ENCODE results near the gene HOXB3.

The HOXB3 gene

GRCh38 chr17:48565022-48565554, 25.0 kb downstream of the HOXB3 start:
- no peak for TF ChIP-seq ZFX (IDR thresholded peaks at IDR 0.05; ENCODE audit: borderline replicate concordance)
- no peak for TF ChIP-seq CTCF (IDR thresholded peaks at IDR 0.05)

GRCh38 chr17:48564188-48565021, 25.6 kb downstream of the HOXB3 start:
- no peak overlapping the region for H3K27ac ChIP-seq
- TF ChIP-seq ZFX (IDR thresholded peaks at IDR 0.05; ENCODE audit: borderline replicate concordance) (no peak), CTCF (IDR thresholded peaks at IDR 0.05) (no peak)

More at GRCh38 chr17:48565022-48565554, 25.0 kb downstream of the HOXB3 start:
- no peak overlapping the region for H3K27ac ChIP-seq

- TF ChIP-seq ZFX (IDR thresholded peaks at IDR 0.05; ENCODE audit: borderline replicate concordance) (no peak), CTCF (IDR thresholded peaks at IDR 0.05) (no peak)
- H3K27ac ChIP-seq, result no peak overlapping the region
Measured at GRCh38 chr17:48563867-48564187, 26.2 kb downstream of the HOXB3 start.

- no peak for TF ChIP-seq CTCF (IDR thresholded peaks at IDR 0.05)
- TF ChIP-seq ZFX (IDR thresholded peaks at IDR 0.05; ENCODE audit: borderline replicate concordance), result no peak
- no peak overlapping the region for H3K27ac ChIP-seq
Measured at GRCh38 chr17:48563385-48563838, 26.6 kb downstream of the HOXB3 start.

- H3K27ac ChIP-seq, result no peak overlapping the region
Measured at GRCh38 chr17:48562934-48563333, 27.1 kb downstream of the HOXB3 start.

GRCh38 chr17:48561884-48562810, 27.9 kb downstream of the HOXB3 start:
- TF ChIP-seq CTCF (IDR thresholded peaks at IDR 0.05) (peak; percentile 21; the same call in 1 of the 2 replicates), ZFX (IDR thresholded peaks at IDR 0.05; ENCODE audit: borderline replicate concordance) (no peak)
- peak overlapping the region; percentile 52 for H3K27ac ChIP-seq

More at GRCh38 chr17:48562934-48563333, 27.1 kb downstream of the HOXB3 start:
- no peak for TF ChIP-seq ZFX (IDR thresholded peaks at IDR 0.05; ENCODE audit: borderline replicate concordance)
- no peak for TF ChIP-seq CTCF (IDR thresholded peaks at IDR 0.05)

Data from 22Rv1 (cell line).